ENCODE data around the gene SETBP1. TPM values are rescaled to one million over a fixed set of nuclear protein-coding genes. Genes with fewer than 3 reads are reported as not detected.

Gene SETBP1
- total RNA-seq, 3 donors from 2014 or later: 15.0 to 97.2 (median 17.8) TPM

- H3K9me3 ChIP-seq: no peaks in the 10 kb centered on the region
- no peaks in the 10 kb centered on the region for H3K36me3 ChIP-seq (ENCODE audit: low read depth)
- no peak overlapping the region for H3K4me3 ChIP-seq
- no peak for DNase-seq
- intact Hi-C loops (cut with DNase I, micrococcal nuclease): no loop called here
- no peak for ATAC-seq
- peaks cover 12% of the 10 kb centered on the region for H3K4me1 ChIP-seq (ENCODE audit: low read depth)
- no peak for TF ChIP-seq CTCF (IDR thresholded peaks at IDR 0.05)
These were observed 261.4 kb downstream of the SETBP1 start for GRCh38 chr18:44942073-44942472.

GRCh38 chr18:44943311-44943881 is 262.7 kb downstream of the SETBP1 start:
- DNase-seq: no peak
- H3K36me3 ChIP-seq (ENCODE audit: low read depth): no peaks in the 10 kb centered on the region
- no peaks in the 10 kb centered on the region for H3K9me3 ChIP-seq
- ATAC-seq: no peak
- H3K4me3 ChIP-seq: no peak overlapping the region
- TF ChIP-seq CTCF (IDR thresholded peaks at IDR 0.05): no peak
- peaks cover 7% of the 10 kb centered on the region for H3K4me1 ChIP-seq (ENCODE audit: low read depth)
- intact Hi-C loops (cut with DNase I, micrococcal nuclease): no loop called here

- TF ChIP-seq CTCF (IDR thresholded peaks at IDR 0.05): no peak
- Histone ChIP-seq H3K9me3 (no peaks in the 10 kb centered on the region), H3K36me3 (ENCODE audit: low read depth) (no peaks in the 10 kb centered on the region), H3K4me3 (no peak overlapping the region), H3K4me1 (ENCODE audit: low read depth) (no peaks in the 10 kb centered on the region)
- intact Hi-C loops (cut with DNase I, micrococcal nuclease): no loop called here
- DNase-seq (no peak), ATAC-seq (no peak)
These were observed 263.8 kb downstream of the SETBP1 start for GRCh38 chr18:44944461-44944860.

- Histone ChIP-seq H3K4me1 (ENCODE audit: low read depth) (no peaks in the 10 kb centered on the region), H3K4me3 (no peak overlapping the region), H3K36me3 (ENCODE audit: low read depth) (no peaks in the 10 kb centered on the region), H3K9me3 (no peaks in the 10 kb centered on the region)
- intact Hi-C loops (cut with DNase I, micrococcal nuclease): no loop called here
- TF ChIP-seq CTCF (IDR thresholded peaks at IDR 0.05): no peak
- ATAC-seq (no peak), DNase-seq (no peak)
These were observed 265.3 kb downstream of the SETBP1 start for GRCh38 chr18:44945888-44946401.

- Histone ChIP-seq H3K9me3 (no peaks in the 10 kb centered on the region), H3K4me1 (ENCODE audit: low read depth) (no peaks in the 10 kb centered on the region), H3K36me3 (ENCODE audit: low read depth) (no peaks in the 10 kb centered on the region), H3K4me3 (no peak overlapping the region)
- DNase-seq: no peak
- intact Hi-C loops (cut with DNase I, micrococcal nuclease): no loop called here
- ATAC-seq: peak; percentile 30
- TF ChIP-seq CTCF (IDR thresholded peaks at IDR 0.05): no peak
These were observed 265.9 kb downstream of the SETBP1 start for GRCh38 chr18:44946529-44947113.

Data from mucosa of descending colon (tissue), 3 donors.